GM12878 (cell line): ENCODE measurements around the gene AJM1. TPM values are rescaled to one million over a fixed set of nuclear protein-coding genes. Genes with fewer than 3 reads are reported as not detected.

Source experiments
- ATAC-seq: fragments of 200-7000 bp; cut with Tn5 transposase; 3 replicates; pipeline ENCODE4 v1.9.1; 2020; ENCODE audit warnings: mild to moderate bottlenecking, moderate library complexity
- BruUV-seq: library from RNA; stranded (reverse); fragments of 400-500 nt; replicated peaks from 2 replicates; lab custom pipeline; 2021; lab: Mats Ljungman, UMichigan
- CTCF ChIA-PET: fragments of 300-600 bp; sonication (Branson Sonifier 250); formaldehyde crosslinking; extraction: SDS; loops from one replicate; lab custom pipeline; 2021; ENCODE audit warnings: inconsistent platforms; lab: Yijun Ruan, JAX
- POLR2A ChIA-PET: fragments of 350-600 bp; formaldehyde crosslinking; extraction: SDS; loops from one replicate; lab custom pipeline; 2021; ENCODE audit warnings: inconsistent platforms; lab: Charles Lee
- RAD21 ChIA-PET: fragments of 300-600 bp; sonication (Branson Sonifier 250); formaldehyde crosslinking; loops from one replicate; lab custom pipeline; 2023; ENCODE audit warnings: antibody characterized with exemption; ENCODE audit not compliant: unreplicated experiment; lab: Charles Lee
- SMC1A ChIA-PET: fragments of 300-600 bp; sonication (Branson Sonifier 250); formaldehyde crosslinking; loops from one replicate; lab custom pipeline; 2023; ENCODE audit not compliant: unreplicated experiment, uncharacterized antibody; lab: Charles Lee
- DNase-seq: peaks from one replicate; pipeline ENCODE4 v3.0.0-alpha.2; 2011; ENCODE audit warnings: low read depth, low spot score
- FAIRE-seq: peaks from 3 replicates; lab custom pipeline; 2011; peaks lifted over from hg19 to GRCh38; lab: Jason Lieb, UNC
- H2AFZ ChIP-seq: 2 replicates; pipeline ENCODE4 v1.6.0; 2011; ENCODE audit warnings: low read depth, low read length, control low read depth; ENCODE audit not compliant: control insufficient read depth
- H3K27ac ChIP-seq: 2 replicates; pipeline ENCODE4 v1.5.1; 2011; ENCODE audit warnings: control low read depth; ENCODE audit not compliant: control insufficient read depth, insufficient read depth
- H3K27me3 ChIP-seq, 2 experiments: replicated peaks in 1 of 2; 2 replicates each; pipeline versions ENCODE4 v1.6.0 to v1.6.1; 2011; ENCODE audit warnings: low read length in 1 of 2; ENCODE audit not compliant: control insufficient read depth in 2 of 2, insufficient read depth in 2 of 2
- H3K36me3 ChIP-seq, 2 experiments: 2 replicates each; pipeline ENCODE4 v1.5.1; 2011; ENCODE audit warnings: low read length in 1 of 2; ENCODE audit not compliant: control insufficient read depth in 2 of 2, insufficient read depth in 2 of 2
- H3K4me1 ChIP-seq: 2 replicates; pipeline ENCODE4 v1.6.1; 2011; ENCODE audit warnings: mild to moderate bottlenecking, low read length, moderate library complexity, mixed read lengths; ENCODE audit not compliant: control insufficient read depth, insufficient read depth
- H3K4me2 ChIP-seq: 2 replicates; pipeline ENCODE4 v1.6.0; 2011; ENCODE audit warnings: control low read depth; ENCODE audit not compliant: control insufficient read depth, insufficient read depth
- H3K4me3 ChIP-seq: fragments of 200-600 bp; sonication (generic); 2 replicates; pipeline ENCODE4 v1.5.1; 2016
- H3K79me2 ChIP-seq: 2 replicates; pipeline ENCODE4 v1.6.0; 2011; ENCODE audit warnings: low read length; ENCODE audit not compliant: control insufficient read depth, insufficient read depth
- H3K9ac ChIP-seq: 2 replicates; pipeline ENCODE4 v1.8.0; 2011; ENCODE audit warnings: low read length, control low read depth, mixed read lengths; ENCODE audit not compliant: control insufficient read depth, insufficient read depth
- H3K9me3 ChIP-seq: replicated peaks from 3 replicates; pipeline ENCODE4 v1.5.1; 2011; ENCODE audit warnings: mild to moderate bottlenecking, low read length; ENCODE audit not compliant: control insufficient read depth, insufficient read depth
- H4K20me1 ChIP-seq: 2 replicates; pipeline ENCODE4 v1.6.0; 2011; ENCODE audit not compliant: control insufficient read depth, insufficient read depth
- ATF7 ChIP-seq: fragments of 450-650 bp; IDR thresholded peaks from 2 replicates; pipeline ENCODE4 v1.6.1; 2016; ENCODE audit warnings: low read depth, mild to moderate bottlenecking
- CEBPZ ChIP-seq: fragments of 150-350 bp; IDR thresholded peaks from 2 replicates; pipeline ENCODE4 v1.6.1; 2016; ENCODE audit warnings: low read depth, low read length
- CHD1 ChIP-seq: IDR thresholded peaks from 2 replicates; pipeline ENCODE4 v1.6.1; 2012; ENCODE audit warnings: low read depth, low read length, improper control_type of control experiment
- HDAC6 ChIP-seq: fragments of 200-600 bp; sonication (generic); IDR thresholded peaks from one replicate; pipeline ENCODE4 v1.8.0; 2017; ENCODE audit warnings: antibody characterized with exemption; ENCODE audit not compliant: unreplicated experiment
- NBN ChIP-seq: fragments of 450-650 bp; IDR thresholded peaks from 2 replicates; pipeline ENCODE4 v1.6.1; 2016
- PAX8 ChIP-seq: fragments of 450-650 bp; IDR thresholded peaks from 2 replicates; pipeline ENCODE4 v1.6.1; 2017; ENCODE audit warnings: mild to moderate bottlenecking, moderate library complexity
- POLR2AphosphoS5 ChIP-seq: IDR thresholded peaks from 2 replicates; pipeline ENCODE4 v1.6.1; 2011; ENCODE audit warnings: mild to moderate bottlenecking, low read length, inconsistent platforms
- SIX5 ChIP-seq: IDR thresholded peaks from 2 replicates; pipeline ENCODE4 v1.6.1; 2011; ENCODE audit warnings: mild to moderate bottlenecking, low read depth, low read length, moderate library complexity; ENCODE audit not compliant: severe bottlenecking
- SMAD1 ChIP-seq: fragments of 450-650 bp; IDR thresholded peaks from 2 replicates; pipeline ENCODE4 v1.6.1; 2018; ENCODE audit warnings: mild to moderate bottlenecking, low read depth; ENCODE audit not compliant: partially characterized antibody
- SMAD5 ChIP-seq: IDR thresholded peaks from 2 replicates; pipeline ENCODE4 v1.6.1; 2016; ENCODE audit warnings: antibody characterized with exemption, low read depth
- SP1 ChIP-seq: IDR thresholded peaks from one replicate; pipeline ENCODE4 v1.6.1; 2011; ENCODE audit warnings: low read depth, low read length
- TCF3 ChIP-seq: IDR thresholded peaks from 2 replicates; pipeline ENCODE4 v1.6.1; 2012; ENCODE audit warnings: low read depth, mild to moderate bottlenecking, low read length, borderline replicate concordance; ENCODE audit not compliant: insufficient read depth
- WRNIP1 ChIP-seq: IDR thresholded peaks from 2 replicates; pipeline ENCODE4 v1.6.1; 2011; ENCODE audit warnings: low read depth, low read length, improper control_type of control experiment, borderline replicate concordance
- ZBED1 ChIP-seq: IDR thresholded peaks from 2 replicates; pipeline ENCODE4 v1.6.1; 2016; ENCODE audit warnings: borderline replicate concordance
- WGBS: methylation state at CpG from one replicate; pipeline ENCODE4 v1.1.6; 2016; ENCODE audit warnings: low lambda C conversion rate; ENCODE audit not compliant: insufficient replicate concordance, insufficient coverage; ENCODE audit errors: missing lambda C conversion rate; 5-methylcytosine and 5-hydroxymethylcytosine counted together
- in situ Hi-C: fragments of 300-500 bp; cut with MboI; formaldehyde crosslinking; loops from 9 replicates; pipeline ENCODE4 v1.14.3; 2018; ENCODE audit warnings: mixed read lengths
- intact Hi-C: fragments of 100-400 bp; cut with micrococcal nuclease; formaldehyde crosslinking; loops from one replicate; pipeline ENCODE4 v1.14.2; 2022; ENCODE audit not compliant: unreplicated experiment
- polyA plus RNA-seq, 11 experiments: library from polyadenylated mRNA; depleted of rRNA in 4 of 11; unstranded in 6 of 11; stranded (reverse) in 5 of 11; fragments of >200 nt; fragmentation: Nextera tagmentation in 4 of 11; fragmentation: Illumina TruSeq in 1 of 11; extraction: Ambion mirVana in 4 of 11; extraction: Trizol in 1 of 11; gene quantifications; 1 replicate in 1 of 11; 2 replicates in 10 of 11; pipeline versions ENCODE4 v1.2.1 to v1.2.3, GENCODE V29; 2011 to 2016; ENCODE audit warnings: inconsistent platforms in 2 of 11, missing spikeins in 2 of 11, low read depth in 1 of 11
- total RNA-seq, 4 experiments: library from RNA; depleted of rRNA in 3 of 4; stranded (reverse); fragments of >200 nt in 3 of 4; fragmentation: Illumina TruSeq in 1 of 4; extraction: Trizol in 1 of 4; gene quantifications; 2 replicates each; pipeline versions ENCODE4 v1.2.1 to v1.2.3, GENCODE V29; 2013 to 2021

The AJM1 gene
- total and polyA plus RNA-seq, 10 of the 15 experiments (the other 5 are each of a cell fraction or from before 2014, with no cell fraction given): 0.06 to 2.5 (median 1.0) TPM; not detected in 2

- Histone ChIP-seq H3K4me2 (no peak overlapping the region), H3K4me3 (no peak overlapping the region), H3K9me3 (no peaks in the 10 kb centered on the region), H3K9ac (no peak overlapping the region), H4K20me1 (no peaks in the 10 kb centered on the region), H3K27me3 (no peaks in the 10 kb centered on the region), H3K79me2 (peaks cover 4% of the 10 kb centered on the region; the same call in 1 of the 2 replicates), H3K27ac (no peak overlapping the region), H3K4me1 (peaks cover 4% of the 10 kb centered on the region), H2AFZ (no peak overlapping the region), H3K36me3 (peaks cover 4 to 11% of the 10 kb centered on the region in 2 experiments; a peak in 3 of 4 replicates)
- intact Hi-C loops: loop anchor here (5.0 kb wide), 1 partner anchor 87 kb away; the partner anchor contains the start of gene FBXW5
- in situ Hi-C loops: no loop called here
- no peak for ATAC-seq
- RAD21 ChIA-PET: interaction anchor here (0.6 kb wide), 1 partner anchor 66 kb away, joined by 3 read pairs; no protein-coding TSS in a partner anchor
- no peak for DNase-seq
- POLR2A ChIA-PET: interaction anchor here (0.6 kb wide), 2 partner anchors 30 to 847 kb away, joined by 3 read pairs; no protein-coding TSS in a partner anchor
- 86% methylated on average over 23 of the region's 23 CpGs for WGBS
- FAIRE-seq: no peak
- SMC1A ChIA-PET: no interaction called here
- TF ChIP-seq SMAD5: no peak
- no peak for TF ChIP-seq HDAC6
- no peak for TF ChIP-seq WRNIP1
- no peak for TF ChIP-seq SIX5
- TF ChIP-seq SMAD1: no peak
- TF ChIP-seq ZBED1: no peak
- TF ChIP-seq SP1: no peak
- TF ChIP-seq TCF3: no peak
- TF ChIP-seq CHD1: no peak
- TF ChIP-seq ATF7: no peak
- TF ChIP-seq NBN: no peak
- no peak for TF ChIP-seq CEBPZ
- TF ChIP-seq PAX8: no peak
- TF ChIP-seq POLR2AphosphoS5: no peak
- CTCF ChIA-PET: no interaction called here
- no TSS peak for BruUV-seq
These were observed 12.7 kb downstream of the AJM1 start for GRCh38 chr9:136854842-136855460.
